ENCODE measurements around the gene CHURC1.

DNA sequence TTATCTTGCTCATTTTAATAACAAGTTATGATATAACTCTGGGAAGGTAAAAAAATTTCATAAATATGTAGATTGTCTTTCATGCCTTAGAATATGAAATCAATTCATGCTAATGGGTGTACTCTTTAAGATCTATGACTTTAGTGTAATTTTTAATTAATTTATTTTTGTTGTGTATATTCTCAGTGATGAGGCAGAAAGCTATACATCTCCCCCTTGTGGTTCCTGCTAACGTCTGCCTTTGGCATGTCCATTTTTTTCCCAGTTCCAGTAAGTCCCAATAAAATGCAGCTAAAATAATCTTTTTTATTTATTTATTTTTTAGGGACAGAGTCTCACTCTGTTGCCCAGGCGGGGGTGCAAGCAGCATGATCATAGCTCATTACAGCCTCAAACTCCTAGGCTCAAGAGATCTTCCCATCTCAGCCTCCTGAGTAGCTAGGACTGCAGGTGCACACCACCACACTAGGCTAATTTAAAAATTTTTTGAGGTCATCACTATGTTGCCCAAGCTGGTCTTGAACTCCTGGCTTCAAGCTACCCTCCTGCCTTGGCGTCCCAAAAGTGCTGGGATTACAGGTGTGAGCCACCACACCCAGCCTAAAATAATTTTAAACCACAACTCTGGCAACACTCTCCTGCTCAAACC lies 3.3 kb upstream of the CHURC1 start:
- TF ChIP-seq, protein P1, sequence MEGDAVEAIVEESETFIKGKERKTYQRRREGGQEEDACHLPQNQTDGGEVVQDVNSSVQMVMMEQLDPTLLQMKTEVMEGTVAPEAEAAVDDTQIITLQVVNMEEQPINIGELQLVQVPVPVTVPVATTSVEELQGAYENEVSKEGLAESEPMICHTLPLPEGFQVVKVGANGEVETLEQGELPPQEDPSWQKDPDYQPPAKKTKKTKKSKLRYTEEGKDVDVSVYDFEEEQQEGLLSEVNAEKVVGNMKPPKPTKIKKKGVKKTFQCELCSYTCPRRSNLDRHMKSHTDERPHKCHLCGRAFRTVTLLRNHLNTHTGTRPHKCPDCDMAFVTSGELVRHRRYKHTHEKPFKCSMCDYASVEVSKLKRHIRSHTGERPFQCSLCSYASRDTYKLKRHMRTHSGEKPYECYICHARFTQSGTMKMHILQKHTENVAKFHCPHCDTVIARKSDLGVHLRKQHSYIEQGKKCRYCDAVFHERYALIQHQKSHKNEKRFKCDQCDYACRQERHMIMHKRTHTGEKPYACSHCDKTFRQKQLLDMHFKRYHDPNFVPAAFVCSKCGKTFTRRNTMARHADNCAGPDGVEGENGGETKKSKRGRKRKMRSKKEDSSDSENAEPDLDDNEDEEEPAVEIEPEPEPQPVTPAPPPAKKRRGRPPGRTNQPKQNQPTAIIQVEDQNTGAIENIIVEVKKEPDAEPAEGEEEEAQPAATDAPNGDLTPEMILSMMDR (tag by site-specific recombination; IDR thresholded peaks at IDR 0.05), result no peak
- TF ChIP-seq ZNF354C (tag by site-specific recombination; IDR thresholded peaks at IDR 0.05; ENCODE audit: borderline replicate concordance, low read depth) (no peak), ZNF239 (tag by site-specific recombination; IDR thresholded peaks at IDR 0.05) (no peak), ZNF114 (tag by site-specific recombination; IDR thresholded peaks at IDR 0.05) (no peak), ZFP41 (tag by site-specific recombination; IDR thresholded peaks at IDR 0.05; ENCODE audit: borderline replicate concordance) (no peak), ZNF707 (tag by site-specific recombination; IDR thresholded peaks at IDR 0.05) (no peak), ZEB2 (tag by site-specific recombination; IDR thresholded peaks at IDR 0.05) (no peak), BCL11A (tag by site-specific recombination; IDR thresholded peaks at IDR 0.05; ENCODE audit: low read depth) (no peak), YY1 (tag by site-specific recombination; IDR thresholded peaks at IDR 0.05) (no peak), ZBTB7A (tag by site-specific recombination; IDR thresholded peaks at IDR 0.05; ENCODE audit: low read depth) (no peak)
- TF ChIP-seq, protein P2, sequence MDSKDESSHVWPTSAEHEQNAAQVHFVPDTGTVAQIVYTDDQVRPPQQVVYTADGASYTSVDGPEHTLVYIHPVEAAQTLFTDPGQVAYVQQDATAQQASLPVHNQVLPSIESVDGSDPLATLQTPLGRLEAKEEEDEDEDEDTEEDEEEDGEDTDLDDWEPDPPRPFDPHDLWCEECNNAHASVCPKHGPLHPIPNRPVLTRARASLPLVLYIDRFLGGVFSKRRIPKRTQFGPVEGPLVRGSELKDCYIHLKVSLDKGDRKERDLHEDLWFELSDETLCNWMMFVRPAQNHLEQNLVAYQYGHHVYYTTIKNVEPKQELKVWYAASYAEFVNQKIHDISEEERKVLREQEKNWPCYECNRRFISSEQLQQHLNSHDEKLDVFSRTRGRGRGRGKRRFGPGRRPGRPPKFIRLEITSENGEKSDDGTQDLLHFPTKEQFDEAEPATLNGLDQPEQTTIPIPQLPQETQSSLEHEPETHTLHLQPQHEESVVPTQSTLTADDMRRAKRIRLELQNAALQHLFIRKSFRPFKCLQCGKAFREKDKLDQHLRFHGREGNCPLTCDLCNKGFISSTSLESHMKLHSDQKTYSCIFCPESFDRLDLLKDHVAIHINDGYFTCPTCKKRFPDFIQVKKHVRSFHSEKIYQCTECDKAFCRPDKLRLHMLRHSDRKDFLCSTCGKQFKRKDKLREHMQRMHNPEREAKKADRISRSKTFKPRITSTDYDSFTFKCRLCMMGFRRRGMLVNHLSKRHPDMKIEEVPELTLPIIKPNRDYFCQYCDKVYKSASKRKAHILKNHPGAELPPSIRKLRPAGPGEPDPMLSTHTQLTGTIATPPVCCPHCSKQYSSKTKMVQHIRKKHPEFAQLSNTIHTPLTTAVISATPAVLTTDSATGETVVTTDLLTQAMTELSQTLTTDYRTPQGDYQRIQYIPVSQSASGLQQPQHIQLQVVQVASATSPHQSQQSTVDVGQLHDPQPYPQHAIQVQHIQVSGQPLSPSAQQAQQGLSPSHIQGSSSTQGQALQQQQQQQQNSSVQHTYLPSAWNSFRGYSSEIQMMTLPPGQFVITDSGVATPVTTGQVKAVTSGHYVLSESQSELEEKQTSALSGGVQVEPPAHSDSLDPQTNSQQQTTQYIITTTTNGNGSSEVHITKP (tag by site-specific recombination; IDR thresholded peaks at IDR 0.05), result no peak
- TF ChIP-seq, protein P3, sequence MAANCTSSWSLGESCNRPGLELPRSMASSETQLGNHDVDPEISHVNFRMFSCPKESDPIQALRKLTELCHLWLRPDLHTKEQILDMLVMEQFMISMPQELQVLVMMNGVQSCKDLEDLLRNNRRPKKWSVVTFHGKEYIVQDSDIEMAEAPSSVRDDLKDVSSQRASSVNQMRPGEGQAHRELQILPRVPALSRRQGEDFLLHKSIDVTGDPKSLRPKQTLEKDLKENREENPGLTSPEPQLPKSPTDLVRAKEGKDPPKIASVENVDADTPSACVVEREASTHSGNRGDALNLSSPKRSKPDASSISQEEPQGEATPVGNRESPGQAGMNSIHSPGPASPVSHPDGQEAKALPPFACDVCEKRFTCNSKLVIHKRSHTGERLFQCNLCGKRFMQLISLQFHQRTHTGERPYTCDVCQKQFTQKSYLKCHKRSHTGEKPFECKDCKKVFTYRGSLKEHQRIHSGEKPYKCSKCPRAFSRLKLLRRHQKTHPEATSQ (tag by site-specific recombination; IDR thresholded peaks at IDR 0.05), result no peak
- TF ChIP-seq, protein P4, sequence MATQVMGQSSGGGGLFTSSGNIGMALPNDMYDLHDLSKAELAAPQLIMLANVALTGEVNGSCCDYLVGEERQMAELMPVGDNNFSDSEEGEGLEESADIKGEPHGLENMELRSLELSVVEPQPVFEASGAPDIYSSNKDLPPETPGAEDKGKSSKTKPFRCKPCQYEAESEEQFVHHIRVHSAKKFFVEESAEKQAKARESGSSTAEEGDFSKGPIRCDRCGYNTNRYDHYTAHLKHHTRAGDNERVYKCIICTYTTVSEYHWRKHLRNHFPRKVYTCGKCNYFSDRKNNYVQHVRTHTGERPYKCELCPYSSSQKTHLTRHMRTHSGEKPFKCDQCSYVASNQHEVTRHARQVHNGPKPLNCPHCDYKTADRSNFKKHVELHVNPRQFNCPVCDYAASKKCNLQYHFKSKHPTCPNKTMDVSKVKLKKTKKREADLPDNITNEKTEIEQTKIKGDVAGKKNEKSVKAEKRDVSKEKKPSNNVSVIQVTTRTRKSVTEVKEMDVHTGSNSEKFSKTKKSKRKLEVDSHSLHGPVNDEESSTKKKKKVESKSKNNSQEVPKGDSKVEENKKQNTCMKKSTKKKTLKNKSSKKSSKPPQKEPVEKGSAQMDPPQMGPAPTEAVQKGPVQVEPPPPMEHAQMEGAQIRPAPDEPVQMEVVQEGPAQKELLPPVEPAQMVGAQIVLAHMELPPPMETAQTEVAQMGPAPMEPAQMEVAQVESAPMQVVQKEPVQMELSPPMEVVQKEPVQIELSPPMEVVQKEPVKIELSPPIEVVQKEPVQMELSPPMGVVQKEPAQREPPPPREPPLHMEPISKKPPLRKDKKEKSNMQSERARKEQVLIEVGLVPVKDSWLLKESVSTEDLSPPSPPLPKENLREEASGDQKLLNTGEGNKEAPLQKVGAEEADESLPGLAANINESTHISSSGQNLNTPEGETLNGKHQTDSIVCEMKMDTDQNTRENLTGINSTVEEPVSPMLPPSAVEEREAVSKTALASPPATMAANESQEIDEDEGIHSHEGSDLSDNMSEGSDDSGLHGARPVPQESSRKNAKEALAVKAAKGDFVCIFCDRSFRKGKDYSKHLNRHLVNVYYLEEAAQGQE (tag by site-specific recombination; IDR thresholded peaks at IDR 0.05), result no peak

All from HEK293 (cell line).